Measurements from ENCODE around the gene LAPTM5. TPM values are rescaled to one million over a fixed set of nuclear protein-coding genes. Genes with fewer than 3 reads are reported as not detected.
"Not testable (repeated sequence)": the region's sequence is repeated elsewhere in the genome, so short reads cannot be mapped to it uniquely, and the experiment has no call there.

The LAPTM5 gene
- total RNA-seq, 1 donor from 2014 or later = 477 TPM

GRCh38 chr1:30704271-30704670 lies 53.3 kb downstream of the LAPTM5 start:
- intact Hi-C loops (cut with micrococcal nuclease) = loop anchor here (10.0 kb wide), 1 partner anchor 1329 kb away; no protein-coding TSS in a partner anchor

GRCh38 chr1:30702823-30703222 lies 54.8 kb downstream of the LAPTM5 start:
- intact Hi-C loops (cut with micrococcal nuclease) = loop anchor here (10.0 kb wide), 1 partner anchor 1328 kb away; no protein-coding TSS in a partner anchor

GRCh38 chr1:30701258-30701633 lies 56.3 kb downstream of the LAPTM5 start:
- intact Hi-C loops (cut with micrococcal nuclease) = loop anchor here (10.0 kb wide), 1 partner anchor 1326 kb away; no protein-coding TSS in a partner anchor

- intact Hi-C loops (cut with micrococcal nuclease) = loop anchor here (10.0 kb wide), 1 partner anchor 1326 kb away; no protein-coding TSS in a partner anchor
Measured at GRCh38 chr1:30700528-30701257, 56.9 kb downstream of the LAPTM5 start.

- intact Hi-C loops (cut with micrococcal nuclease) = loop anchor here (10.0 kb wide), 1 partner anchor 1325 kb away; no protein-coding TSS in a partner anchor
Measured at GRCh38 chr1:30699762-30700161, 57.8 kb downstream of the LAPTM5 start.

GRCh38 chr1:30698401-30698981 lies 59.1 kb downstream of the LAPTM5 start:
- intact Hi-C loops (cut with micrococcal nuclease) = no loop called here

- intact Hi-C loops (cut with micrococcal nuclease) = no loop called here
Measured at GRCh38 chr1:30697571-30698376, 59.8 kb downstream of the LAPTM5 start.

GRCh38 chr1:30696831-30697230 lies 60.7 kb downstream of the LAPTM5 start:
- intact Hi-C loops (cut with micrococcal nuclease) = no loop called here

GRCh38 chr1:30695439-30695841 lies 62.1 kb downstream of the LAPTM5 start:
- intact Hi-C loops (cut with micrococcal nuclease) = no loop called here

- intact Hi-C loops (cut with micrococcal nuclease) = no loop called here
Measured at GRCh38 chr1:30694280-30695175, 63.0 kb downstream of the LAPTM5 start.

GRCh38 chr1:30693822-30694221 lies 63.8 kb downstream of the LAPTM5 start:
- intact Hi-C loops (cut with micrococcal nuclease) = no loop called here

- intact Hi-C loops (cut with micrococcal nuclease) = no loop called here
Measured at GRCh38 chr1:30693366-30693765, 64.2 kb downstream of the LAPTM5 start.

- intact Hi-C loops (cut with micrococcal nuclease) = no loop called here
Measured at GRCh38 chr1:30692948-30693301, 64.6 kb downstream of the LAPTM5 start.

GRCh38 chr1:30692201-30692947 lies 65.2 kb downstream of the LAPTM5 start:
- intact Hi-C loops (cut with micrococcal nuclease) = no loop called here

GRCh38 chr1:30691480-30691879 lies 66.1 kb downstream of the LAPTM5 start:
- intact Hi-C loops (cut with micrococcal nuclease) = no loop called here

GRCh38 chr1:30689901-30690645 lies 67.5 kb downstream of the LAPTM5 start:
- intact Hi-C loops (cut with micrococcal nuclease) = no loop called here

- intact Hi-C loops (cut with micrococcal nuclease) = no loop called here
Measured at GRCh38 chr1:30688920-30689794, 68.4 kb downstream of the LAPTM5 start.

GRCh38 chr1:30688516-30688915 lies 69.1 kb downstream of the LAPTM5 start:
- intact Hi-C loops (cut with micrococcal nuclease) = not testable (repeated sequence)

- intact Hi-C loops (cut with micrococcal nuclease) = no loop called here
Measured at GRCh38 chr1:30687886-30688285, 69.7 kb downstream of the LAPTM5 start.
